Measurements from ENCODE around the gene GSTM4.

GRCh38 chr1:109618661-109619575, 37.0 kb upstream of the GSTM4 start:
- TF ChIP-seq CTCF (conservative IDR thresholded peaks at IDR 0.05 in 1 of 2, IDR thresholded peaks at IDR 0.05 in 1 of 2; ENCODE audit: low read depth in 1 of 2, low read length in 2 of 2): no peak
- no peak for TF ChIP-seq EZH2 (IDR thresholded peaks at IDR 0.05; ENCODE audit: low read length, missing control alignments)
